HepG2 (cell line): ENCODE measurements around the gene UTP25. TPM values are rescaled to one million over a fixed set of nuclear protein-coding genes. Genes with fewer than 3 reads are reported as not detected.
A peak's percentile ranks its signal among the peaks of the same experiment; 100 is the strongest.

Source experiments
- ATAC-seq: fragments of 200-7000 bp; cut with Tn5 transposase; 3 replicates; pipeline ENCODE4 v1.9.1; 2020; ENCODE audit warnings: mild to moderate bottlenecking, moderate library complexity
- BruUV-seq: library from RNA; stranded (reverse); fragments of 400-500 nt; replicated peaks from 2 replicates; lab custom pipeline; 2021; lab: Mats Ljungman, UMichigan
- CTCF ChIA-PET: fragments of 300-600 bp; formaldehyde crosslinking; extraction: SDS; loops from one replicate; lab custom pipeline; 2021; ENCODE audit warnings: low total read pairs, inconsistent platforms, low intra/inter-chr PET ratio; lab: Yijun Ruan, JAX
- POLR2A ChIA-PET: fragments of 350-600 bp; sonication (Branson Sonifier 250); formaldehyde crosslinking; loops from one replicate; lab custom pipeline; 2020; ENCODE audit warnings: antibody characterized with exemption, inconsistent platforms; lab: Yijun Ruan, JAX
- DNase-seq: peaks from one replicate; pipeline ENCODE4 v3.0.0-alpha.2; 2015; ENCODE audit warnings: low spot score
- FAIRE-seq: peaks from 3 replicates; lab custom pipeline; 2011; peaks lifted over from hg19 to GRCh38; lab: Jason Lieb, UNC
- H2AFZ ChIP-seq: one replicate; pipeline ENCODE4 v1.6.1; 2011; ENCODE audit warnings: low read length, inconsistent platforms
- H3K27ac ChIP-seq: fragments of 300-600 bp; 3 replicates; pipeline ENCODE4 v1.8.0; 2011; ENCODE audit warnings: mixed run types, mild to moderate bottlenecking, mixed read lengths, low read length, inconsistent platforms; ENCODE audit not compliant: insufficient read depth; ENCODE audit errors: extremely low read length
- H3K27me3 ChIP-seq, 2 experiments: fragments of 200-600 bp in 1 of 2; 2 replicates in 1 of 2; 3 replicates in 1 of 2; pipeline versions ENCODE4 v1.6.0 to v1.8.0; 2011; ENCODE audit warnings: low read length in 2 of 2, mild to moderate bottlenecking in 2 of 2, moderate library complexity in 2 of 2, inconsistent platforms in 1 of 2; ENCODE audit not compliant: insufficient read depth in 2 of 2, control insufficient read depth in 1 of 2
- H3K36me3 ChIP-seq, 2 experiments: fragments of 200-600 bp in 1 of 2; replicated peaks in 1 of 2; 2 replicates in 1 of 2; 3 replicates in 1 of 2; pipeline versions ENCODE4 v1.5.1 to v1.8.0; 2011; ENCODE audit warnings: low read length in 2 of 2, inconsistent platforms in 1 of 2; ENCODE audit not compliant: insufficient read depth in 2 of 2, control insufficient read depth in 1 of 2
- H3K4me1 ChIP-seq: 2 replicates; pipeline ENCODE4 v1.5.1; 2012; ENCODE audit warnings: low read length, inconsistent platforms; ENCODE audit not compliant: insufficient read depth
- H3K4me2 ChIP-seq: 2 replicates; pipeline ENCODE4 v1.6.0; 2011; ENCODE audit warnings: low read depth, low read length, inconsistent platforms
- H3K4me3 ChIP-seq, 3 experiments: fragments of 200-600 bp in 1 of 3; sonication (generic), shearing (Covaris generic) in 1 of 3; replicated peaks in 1 of 3; 2 replicates each; pipeline ENCODE4 v1.5.1; 2011 to 2016; ENCODE audit warnings: low read length in 3 of 3, inconsistent platforms in 2 of 3, low read depth in 2 of 3, mild to moderate bottlenecking in 2 of 3, control low read depth in 1 of 3, mixed read lengths in 1 of 3; ENCODE audit not compliant: insufficient read depth in 1 of 3
- H3K79me2 ChIP-seq: one replicate; pipeline ENCODE4 v1.6.1; 2011; ENCODE audit warnings: low read length, inconsistent platforms; ENCODE audit not compliant: insufficient read depth
- H3K9ac ChIP-seq: 2 replicates; pipeline ENCODE4 v1.6.0; 2011; ENCODE audit warnings: mild to moderate bottlenecking, low read depth, low read length, inconsistent platforms; ENCODE audit not compliant: insufficient read depth
- H3K9me3 ChIP-seq: 2 replicates; pipeline ENCODE4 v1.5.1; 2012; ENCODE audit warnings: mild to moderate bottlenecking, low read length
- H4K20me1 ChIP-seq: 2 replicates; pipeline ENCODE4 v1.6.0; 2011; ENCODE audit warnings: inconsistent platforms, mild to moderate bottlenecking, low read length, moderate library complexity; ENCODE audit not compliant: insufficient read depth
- FOXK1 ChIP-seq: sonication (generic); formaldehyde crosslinking; IDR thresholded peaks from 2 replicates; pipeline ENCODE4 v1.4.0; 2020; ENCODE audit warnings: low read depth, missing genetic modification reagents, borderline replicate concordance
- KAT8 ChIP-seq: IDR thresholded peaks from 2 replicates; pipeline ENCODE4 v1.6.1; 2016; ENCODE audit warnings: missing genetic modification reagents, missing compliant biosample characterization
- PRPF4 ChIP-seq: fragments of 200-400 bp; formaldehyde crosslinking; IDR thresholded peaks from 2 replicates; pipeline ENCODE4 v1.6.1; 2016; ENCODE audit warnings: low read length, low read depth; ENCODE audit not compliant: poor library complexity, severe bottlenecking
- SP140L ChIP-seq: sonication (generic); formaldehyde crosslinking; IDR thresholded peaks from 2 replicates; pipeline ENCODE4 v1.4.0; 2020; ENCODE audit warnings: missing genetic modification reagents, borderline replicate concordance
- YEATS2 ChIP-seq: sonication (generic); formaldehyde crosslinking; IDR thresholded peaks from 2 replicates; pipeline ENCODE4 v1.4.0; 2020; ENCODE audit warnings: missing genetic modification reagents, borderline replicate concordance
- ZNF563 ChIP-seq: sonication (generic); formaldehyde crosslinking; IDR thresholded peaks from 2 replicates; pipeline ENCODE4 v1.8.0; 2022; ENCODE audit warnings: mild to moderate bottlenecking, moderate library complexity, missing genetic modification reagents
- ZNF605 ChIP-seq: sonication (generic); formaldehyde crosslinking; IDR thresholded peaks from 2 replicates; pipeline ENCODE4 v1.8.0; 2022; ENCODE audit warnings: mild to moderate bottlenecking, missing genetic modification reagents
- ZNF776 ChIP-seq: sonication (generic); formaldehyde crosslinking; IDR thresholded peaks from 2 replicates; pipeline ENCODE4 v1.4.0; 2020; ENCODE audit warnings: mild to moderate bottlenecking, missing genetic modification reagents
- ZSCAN21 ChIP-seq: sonication (generic); formaldehyde crosslinking; IDR thresholded peaks from 2 replicates; pipeline ENCODE4 v1.8.0; 2022; ENCODE audit warnings: mild to moderate bottlenecking, missing genetic modification reagents, moderate library complexity, borderline replicate concordance
- ZSCAN31 ChIP-seq: sonication (generic); formaldehyde crosslinking; IDR thresholded peaks from 2 replicates; pipeline ENCODE4 v1.5.0; 2020; ENCODE audit warnings: low read depth, mild to moderate bottlenecking, missing genetic modification reagents
- WGBS: methylation state at CpG from one replicate; pipeline ENCODE4 v1.1.6; 2017; ENCODE audit warnings: low lambda C conversion rate; 5-methylcytosine and 5-hydroxymethylcytosine counted together
- in situ Hi-C: cut with HindIII; loops from 2 replicates; pipeline ENCODE4 v1.10.0; 2017; ENCODE audit warnings: low pct_unique_long_range_greater_than_20kb; ENCODE audit not compliant: extremely low pct_ligation_motif_present
- intact Hi-C: fragments of 100-400 bp; cut with micrococcal nuclease; formaldehyde crosslinking; loops from one replicate; pipeline ENCODE4 v1.10.0; 2022; ENCODE audit not compliant: unreplicated experiment
- polyA plus RNA-seq, 8 experiments: library from polyadenylated mRNA; depleted of rRNA in 3 of 8; stranded (reverse) in 7 of 8; unstranded in 1 of 8; fragments of >200 nt; fragmentation: Illumina TruSeq in 4 of 8; extraction: Trizol in 4 of 8; gene quantifications; 2 replicates each; pipeline versions ENCODE4 v1.2.1 to v1.2.3, GENCODE V29; 2011 to 2016; ENCODE audit warnings: low read depth in 4 of 8, missing spikeins in 1 of 8, mixed read lengths in 1 of 8; ENCODE audit not compliant: insufficient read depth in 1 of 8
- total RNA-seq, 5 experiments: library from RNA; depleted of rRNA; stranded (reverse); fragments of >200 nt; fragmentation: Illumina TruSeq; extraction: Trizol; gene quantifications; 2 replicates each; pipeline ENCODE4 v1.2.3, GENCODE V29; 2016; ENCODE audit warnings: low read depth in 1 of 5
- TF ChIP-seq, protein P1 (sequence below): sonication (generic); formaldehyde crosslinking; IDR thresholded peaks from 2 replicates; pipeline ENCODE4 v1.4.0; 2020; ENCODE audit warnings: missing genetic modification reagents, borderline replicate concordance
- TF ChIP-seq, protein P2 (sequence below): sonication (generic); formaldehyde crosslinking; IDR thresholded peaks from 2 replicates; pipeline ENCODE4 v1.4.0; 2020; ENCODE audit warnings: mild to moderate bottlenecking, missing genetic modification reagents, borderline replicate concordance
- TF ChIP-seq, protein P3 (sequence below): fragments of 450-650 bp; IDR thresholded peaks from 2 replicates; pipeline ENCODE4 v1.6.1; 2016

UTP25 gene
- total and polyA plus RNA-seq, 2 of the 13 experiments (the other 11 are each of a cell fraction or from before 2014, with no cell fraction given): 4.8 to 5.7 TPM

DNA sequence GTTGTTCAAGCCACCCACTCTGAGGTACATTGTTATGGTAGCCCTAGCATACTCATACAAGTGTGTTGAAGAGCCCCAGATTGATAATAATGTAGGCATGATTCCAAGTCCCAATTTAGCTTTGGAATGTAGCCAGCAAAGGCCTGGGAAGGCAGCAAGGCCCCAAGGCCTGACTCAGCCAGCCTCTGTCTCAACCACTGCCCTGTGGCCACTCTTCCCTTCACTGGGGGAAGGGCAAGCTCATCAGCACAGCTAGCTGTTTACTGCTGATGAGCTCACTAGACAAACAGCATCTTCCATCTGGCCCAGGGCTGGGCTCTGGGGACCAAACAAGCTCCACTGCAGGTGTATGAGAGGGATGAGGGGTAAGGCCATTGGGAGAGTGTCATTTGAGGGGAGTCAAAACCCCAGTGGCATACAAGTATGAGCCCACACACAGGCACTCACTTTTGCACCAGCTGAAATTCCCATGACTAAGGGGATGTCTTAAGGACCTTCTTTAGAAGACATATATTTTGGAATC, 19.7 kb upstream of the UTP25 start (continued):
- TF ChIP-seq PRPF4: no peak
- no peak for TF ChIP-seq YEATS2 (CRISPR knock-in tag)
- no peak for TF ChIP-seq ZSCAN21 (CRISPR knock-in tag)
- TF ChIP-seq, protein P1, sequence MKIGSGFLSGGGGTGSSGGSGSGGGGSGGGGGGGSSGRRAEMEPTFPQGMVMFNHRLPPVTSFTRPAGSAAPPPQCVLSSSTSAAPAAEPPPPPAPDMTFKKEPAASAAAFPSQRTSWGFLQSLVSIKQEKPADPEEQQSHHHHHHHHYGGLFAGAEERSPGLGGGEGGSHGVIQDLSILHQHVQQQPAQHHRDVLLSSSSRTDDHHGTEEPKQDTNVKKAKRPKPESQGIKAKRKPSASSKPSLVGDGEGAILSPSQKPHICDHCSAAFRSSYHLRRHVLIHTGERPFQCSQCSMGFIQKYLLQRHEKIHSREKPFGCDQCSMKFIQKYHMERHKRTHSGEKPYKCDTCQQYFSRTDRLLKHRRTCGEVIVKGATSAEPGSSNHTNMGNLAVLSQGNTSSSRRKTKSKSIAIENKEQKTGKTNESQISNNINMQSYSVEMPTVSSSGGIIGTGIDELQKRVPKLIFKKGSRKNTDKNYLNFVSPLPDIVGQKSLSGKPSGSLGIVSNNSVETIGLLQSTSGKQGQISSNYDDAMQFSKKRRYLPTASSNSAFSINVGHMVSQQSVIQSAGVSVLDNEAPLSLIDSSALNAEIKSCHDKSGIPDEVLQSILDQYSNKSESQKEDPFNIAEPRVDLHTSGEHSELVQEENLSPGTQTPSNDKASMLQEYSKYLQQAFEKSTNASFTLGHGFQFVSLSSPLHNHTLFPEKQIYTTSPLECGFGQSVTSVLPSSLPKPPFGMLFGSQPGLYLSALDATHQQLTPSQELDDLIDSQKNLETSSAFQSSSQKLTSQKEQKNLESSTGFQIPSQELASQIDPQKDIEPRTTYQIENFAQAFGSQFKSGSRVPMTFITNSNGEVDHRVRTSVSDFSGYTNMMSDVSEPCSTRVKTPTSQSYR (CRISPR knock-in tag): peak; percentile 27; the same call in 1 of the 2 replicates
- TF ChIP-seq, protein P2, sequence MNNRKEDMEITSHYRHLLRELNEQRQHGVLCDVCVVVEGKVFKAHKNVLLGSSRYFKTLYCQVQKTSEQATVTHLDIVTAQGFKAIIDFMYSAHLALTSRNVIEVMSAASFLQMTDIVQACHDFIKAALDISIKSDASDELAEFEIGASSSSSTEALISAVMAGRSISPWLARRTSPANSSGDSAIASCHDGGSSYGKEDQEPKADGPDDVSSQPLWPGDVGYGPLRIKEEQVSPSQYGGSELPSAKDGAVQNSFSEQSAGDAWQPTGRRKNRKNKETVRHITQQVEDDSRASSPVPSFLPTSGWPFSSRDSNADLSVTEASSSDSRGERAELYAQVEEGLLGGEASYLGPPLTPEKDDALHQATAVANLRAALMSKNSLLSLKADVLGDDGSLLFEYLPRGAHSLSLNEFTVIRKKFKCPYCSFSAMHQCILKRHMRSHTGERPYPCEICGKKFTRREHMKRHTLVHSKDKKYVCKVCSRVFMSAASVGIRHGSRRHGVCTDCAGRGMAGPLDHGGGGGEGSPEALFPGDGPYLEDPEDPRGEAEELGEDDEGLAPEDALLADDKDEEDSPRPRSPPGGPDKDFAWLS (CRISPR knock-in tag): no peak

DNA sequence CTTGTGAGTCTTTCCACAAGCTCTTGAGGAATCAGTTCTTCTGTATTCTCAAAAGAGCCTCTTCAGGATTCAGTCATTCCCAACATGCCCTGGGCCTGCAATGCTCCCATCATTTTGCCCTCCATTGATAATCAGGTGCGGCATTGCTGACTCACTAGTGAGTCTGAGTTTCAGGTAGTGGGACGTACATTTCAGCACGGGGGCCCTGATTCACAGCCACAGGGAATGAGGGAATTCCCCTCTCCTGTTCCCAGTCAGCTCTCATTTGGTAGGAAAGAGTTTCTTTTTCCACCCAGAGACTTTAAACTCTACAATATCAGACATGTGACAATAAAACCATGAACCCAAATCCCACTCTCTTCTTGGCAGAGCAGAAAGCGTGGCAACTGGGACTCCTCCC, 18.2 kb upstream of the UTP25 start:
- ChIA-PET CTCF (no interaction called here), POLR2A (no interaction called here)
- WGBS: 41% methylated on average over 4 of the region's 4 CpGs
- in situ Hi-C loops: no loop called here
- H3K9ac ChIP-seq: no peak overlapping the region
- H3K79me2 ChIP-seq: no peaks in the 10 kb centered on the region
- no peak overlapping the region for H2AFZ ChIP-seq
- H3K27me3 ChIP-seq: peaks cover 0 to 5% of the 10 kb centered on the region in 2 experiments; a peak in 1 of 5 replicates
- H3K4me3 ChIP-seq: no peak overlapping the region
- no peak for DNase-seq
- no peaks in the 10 kb centered on the region for H4K20me1 ChIP-seq
- H3K36me3 ChIP-seq: no peaks in the 10 kb centered on the region
- BruUV-seq: no TSS peak
- no peak for ATAC-seq
- FAIRE-seq: no peak
- intact Hi-C loops: no loop called here
- H3K27ac ChIP-seq: no peak overlapping the region
- no peaks in the 10 kb centered on the region for H3K9me3 ChIP-seq
- H3K4me1 ChIP-seq: peaks cover 15% of the 10 kb centered on the region
- H3K4me2 ChIP-seq: no peak overlapping the region
- TF ChIP-seq, protein P3, sequence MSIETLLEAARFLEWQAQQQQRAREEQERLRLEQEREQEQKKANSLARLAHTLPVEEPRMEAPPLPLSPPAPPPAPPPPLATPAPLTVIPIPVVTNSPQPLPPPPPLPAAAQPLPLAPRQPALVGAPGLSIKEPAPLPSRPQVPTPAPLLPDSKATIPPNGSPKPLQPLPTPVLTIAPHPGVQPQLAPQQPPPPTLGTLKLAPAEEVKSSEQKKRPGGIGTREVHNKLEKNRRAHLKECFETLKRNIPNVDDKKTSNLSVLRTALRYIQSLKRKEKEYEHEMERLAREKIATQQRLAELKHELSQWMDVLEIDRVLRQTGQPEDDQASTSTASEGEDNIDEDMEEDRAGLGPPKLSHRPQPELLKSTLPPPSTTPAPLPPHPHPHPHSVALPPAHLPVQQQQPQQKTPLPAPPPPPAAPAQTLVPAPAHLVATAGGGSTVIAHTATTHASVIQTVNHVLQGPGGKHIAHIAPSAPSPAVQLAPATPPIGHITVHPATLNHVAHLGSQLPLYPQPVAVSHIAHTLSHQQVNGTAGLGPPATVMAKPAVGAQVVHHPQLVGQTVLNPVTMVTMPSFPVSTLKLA: no peak
- no peak for TF ChIP-seq KAT8 (CRISPR knock-in tag)
- no peak for TF ChIP-seq ZNF605 (CRISPR knock-in tag)
- no peak for TF ChIP-seq ZNF776 (CRISPR knock-in tag)
- TF ChIP-seq ZNF563 (CRISPR knock-in tag): no peak
- no peak for TF ChIP-seq SP140L (CRISPR knock-in tag)
- no peak for TF ChIP-seq FOXK1 (CRISPR knock-in tag)
- TF ChIP-seq ZSCAN31: no peak
- TF ChIP-seq, protein P1 (CRISPR knock-in tag): no peak
